ENCODE data around the gene RFNG.
"Not testable (repeated sequence)": the region's sequence is repeated elsewhere in the genome, so short reads cannot be mapped to it uniquely, and the experiment has no call there.

Gene RFNG

DNA sequence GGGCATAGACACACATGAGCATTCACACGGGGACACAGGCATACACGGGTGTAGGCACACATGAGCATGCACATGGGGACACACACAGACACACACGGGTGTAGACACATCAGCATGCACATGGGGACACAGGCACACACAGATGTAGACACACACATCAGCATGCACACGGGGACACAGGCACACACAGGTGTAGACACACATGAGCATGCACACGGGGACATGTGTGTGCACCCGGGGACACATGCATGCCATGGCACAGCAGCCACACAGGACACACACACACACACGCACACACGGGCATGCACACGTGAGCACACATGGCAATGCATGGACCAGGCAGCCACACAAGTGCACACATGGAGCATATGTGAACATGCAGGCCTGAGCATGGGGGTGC lies 9.0 kb downstream of the RFNG start:
- no peak for DNase-seq (ENCODE audit: low spot score)

DNA sequence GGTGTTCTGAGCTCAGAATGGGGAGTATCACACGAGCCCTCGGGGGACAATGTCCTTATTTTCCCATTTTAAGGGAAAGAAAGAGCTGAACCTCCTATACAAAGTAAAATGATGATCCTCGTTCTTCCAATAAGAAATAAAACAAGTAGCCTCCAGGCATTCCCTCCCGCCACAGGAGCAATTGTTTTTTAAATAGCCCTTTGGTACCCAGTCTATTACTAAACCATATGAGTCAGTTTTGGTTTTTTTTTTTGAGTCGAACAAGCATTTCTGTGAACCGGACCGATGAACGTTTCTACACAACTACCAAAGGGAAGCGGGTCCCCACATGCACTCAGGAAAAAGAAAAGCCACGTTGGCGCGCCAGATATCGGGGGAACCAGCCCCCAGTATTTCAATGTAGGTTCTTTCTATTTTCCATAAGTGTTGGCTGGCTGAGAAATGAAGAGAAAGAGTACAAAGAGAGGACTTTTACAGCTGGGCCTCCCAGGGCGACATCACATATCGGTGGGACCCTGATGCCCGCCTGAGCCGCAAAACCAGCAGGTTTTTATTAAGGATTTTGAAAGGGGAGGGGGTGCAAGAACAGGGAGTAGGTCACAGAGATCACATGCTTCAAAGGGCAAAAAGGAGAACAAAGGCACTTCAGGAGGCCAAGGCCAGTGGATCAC lies 10.3 kb downstream of the RFNG start:
- no peak for DNase-seq (ENCODE audit: low spot score)

DNA sequence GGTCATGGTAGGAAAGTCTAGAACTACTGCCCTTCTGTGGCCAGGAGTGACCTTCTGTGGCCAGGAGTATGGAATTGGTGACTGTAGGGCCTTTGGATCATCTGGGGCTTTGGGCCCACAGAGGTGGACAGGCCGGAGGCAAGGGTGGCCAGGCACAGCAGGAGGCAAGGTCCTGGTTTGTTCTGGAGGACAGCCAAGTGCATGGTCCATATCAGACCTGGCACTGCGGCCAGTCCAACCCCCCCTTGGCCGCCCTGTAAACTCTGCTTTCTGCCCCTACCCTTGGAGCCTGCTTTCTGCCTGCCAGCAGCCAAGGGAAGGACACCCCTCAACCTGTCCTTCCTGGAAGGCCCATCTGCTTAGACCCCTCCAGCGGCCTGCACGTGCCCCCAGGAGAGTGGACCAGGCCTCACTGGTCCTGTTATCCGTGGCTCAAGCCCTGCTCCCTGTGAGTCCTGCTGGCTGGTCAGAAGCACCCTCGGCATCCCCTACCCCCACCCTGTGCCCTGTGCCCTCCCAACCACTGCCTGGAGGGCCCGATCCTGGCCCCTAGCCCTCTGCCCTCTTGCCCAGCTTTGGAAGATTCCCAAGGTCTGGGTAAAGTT lies 11.8 kb downstream of the RFNG start:
- no peak for DNase-seq (ENCODE audit: low spot score)

DNA sequence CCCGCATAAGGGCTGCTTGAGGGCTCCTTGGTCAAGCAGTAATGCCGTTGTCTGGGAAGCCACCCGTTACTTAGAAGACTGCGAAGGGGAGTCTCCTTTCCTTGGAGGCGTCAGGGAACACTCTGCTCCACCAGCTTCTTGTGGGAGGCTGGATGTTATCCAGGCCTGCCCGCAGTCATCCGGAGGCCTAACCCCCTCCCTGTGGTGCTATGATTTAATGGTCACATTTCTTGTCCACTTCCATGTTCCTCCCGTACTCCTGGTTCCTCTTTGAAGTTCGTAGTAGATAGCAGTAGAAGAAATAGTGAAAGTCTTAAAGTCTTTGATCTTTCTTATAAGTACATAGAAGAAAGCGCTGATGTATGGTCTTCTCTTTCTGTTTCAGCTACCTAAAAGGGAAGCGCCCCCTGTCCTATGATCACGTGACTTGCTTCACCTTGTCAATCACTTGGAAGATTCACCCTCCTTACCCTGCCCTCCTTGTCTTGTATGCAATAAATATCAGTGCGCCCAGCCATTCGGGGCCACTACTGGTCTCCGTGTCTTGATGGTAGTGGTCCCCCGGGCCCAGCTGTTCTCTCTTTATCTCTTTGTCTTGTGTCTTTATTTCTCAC lies 12.7 kb downstream of the RFNG start:
- DNase-seq (ENCODE audit: low spot score) = not testable (repeated sequence)

DNA sequence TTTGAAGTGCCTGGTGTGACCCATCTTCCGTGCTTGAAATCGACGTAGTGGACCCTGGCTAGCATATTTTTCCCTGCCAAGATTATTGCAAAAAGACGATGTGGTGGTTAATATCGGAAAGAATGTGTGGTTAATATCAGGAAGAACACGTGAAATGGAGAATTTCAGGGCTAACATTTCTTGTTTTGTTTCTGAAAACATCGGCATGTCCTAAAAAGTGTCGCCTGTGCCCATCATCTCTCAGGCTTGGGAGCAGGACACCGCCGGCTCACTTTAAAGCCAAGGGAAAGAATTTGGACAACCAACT lies 13.8 kb downstream of the RFNG start:
- no peak for DNase-seq (ENCODE audit: low spot score)

DNA sequence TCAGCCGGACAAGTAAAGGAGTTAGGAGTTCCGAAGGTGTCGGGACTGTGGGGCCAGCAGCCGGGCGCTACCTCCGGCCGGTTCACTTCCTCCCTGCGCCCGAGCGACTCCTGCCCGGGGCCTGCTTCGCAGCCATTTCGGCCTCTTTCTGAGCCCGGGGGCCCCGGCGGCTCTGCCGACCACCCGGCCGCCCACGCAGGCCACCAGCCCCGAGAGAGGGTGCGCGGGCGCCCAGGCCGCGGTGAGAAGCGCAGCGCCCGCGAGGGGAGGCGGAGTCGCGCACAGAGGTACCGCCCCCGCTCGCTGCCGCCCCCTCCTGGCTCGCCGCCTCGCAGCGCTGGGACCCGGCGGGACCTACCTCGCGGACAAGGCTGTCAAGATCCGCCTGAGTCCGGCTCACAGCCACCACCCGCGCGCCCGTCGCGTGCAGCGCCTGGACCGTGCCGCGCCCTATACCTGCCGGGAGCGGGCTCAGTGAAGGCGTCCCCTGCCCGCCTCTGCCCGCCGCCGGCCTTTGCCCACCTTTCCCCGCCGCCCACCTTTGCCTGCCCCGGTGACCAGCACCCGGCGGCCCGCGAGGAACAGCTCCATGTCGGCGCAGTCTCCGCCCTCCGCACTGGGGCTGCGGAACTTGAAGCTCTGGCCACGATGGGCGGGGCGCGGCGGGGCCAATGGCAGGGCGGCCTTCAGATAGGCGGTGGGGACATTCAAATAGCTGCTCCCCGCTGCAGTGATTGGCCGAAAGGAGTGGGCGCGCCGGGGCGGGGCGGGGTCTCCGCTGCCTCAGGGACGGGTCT lies 14.3 kb downstream of the RFNG start, which contains the start of gene DCXR:
Gene DCXR, minus strand, starts transcription at position 606 of the 797 bp plus-strand sequence. Its CDS starts 15 bp downstream, at position 591.
- peak; percentile 97 for DNase-seq (ENCODE audit: low spot score)

DNA sequence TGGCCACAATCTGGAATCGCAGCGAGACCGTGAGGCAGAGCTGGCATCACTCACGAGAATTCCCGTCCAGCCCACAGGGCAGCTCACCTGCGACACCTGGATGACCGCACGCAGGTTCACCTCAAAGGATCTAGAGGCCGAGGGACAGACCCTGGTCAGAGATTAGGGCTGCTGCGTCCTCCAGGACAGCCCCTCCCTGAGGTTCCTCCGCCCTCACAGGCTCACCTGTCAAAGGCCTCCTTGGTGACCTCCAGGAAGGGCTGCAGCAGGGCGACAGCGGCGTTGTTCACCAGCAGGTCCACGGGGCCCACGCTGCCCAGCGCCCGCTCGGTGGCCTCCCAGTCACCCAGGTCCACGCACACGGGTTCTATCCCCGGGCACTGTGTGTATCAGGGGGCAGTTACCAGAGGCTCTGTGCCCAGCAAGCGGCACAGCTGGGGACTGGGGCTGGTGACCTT lies 14.9 kb downstream of the RFNG start:
- DNase-seq (ENCODE audit: low spot score) = no peak

DNA sequence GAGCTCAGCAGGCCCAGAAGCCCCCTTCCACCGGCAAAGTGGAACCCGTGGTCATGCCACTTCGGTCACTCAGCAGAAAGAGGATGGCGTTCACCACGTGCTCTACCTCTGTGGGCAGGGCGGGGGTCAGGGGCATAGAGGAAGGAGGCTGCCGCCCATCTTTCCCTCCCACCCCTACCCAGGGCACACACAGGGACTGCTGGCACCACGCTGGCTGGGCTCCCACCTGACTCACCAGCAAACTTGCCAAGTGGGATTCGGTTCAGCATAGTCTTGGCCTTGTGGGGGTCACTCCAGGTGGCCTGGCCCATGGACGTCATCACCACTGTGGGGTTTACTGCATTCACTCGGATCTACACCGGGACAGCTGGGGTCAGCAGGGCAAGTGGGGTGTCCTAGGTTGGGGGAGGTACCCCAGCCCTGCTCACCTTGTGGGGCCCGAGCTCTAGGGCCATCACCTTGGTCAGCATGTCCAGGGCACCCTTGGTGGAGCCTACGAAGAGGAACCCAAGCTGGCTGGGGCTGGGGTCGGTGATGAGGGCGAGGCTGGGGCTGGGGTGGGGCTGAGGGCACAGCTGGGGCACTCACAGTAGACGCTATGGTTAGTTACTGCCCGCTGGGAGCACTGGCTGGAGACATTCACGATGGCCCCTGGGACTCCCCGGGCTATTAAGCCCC lies 15.5 kb downstream of the RFNG start:
- no peak for DNase-seq (ENCODE audit: low spot score)

DNA sequence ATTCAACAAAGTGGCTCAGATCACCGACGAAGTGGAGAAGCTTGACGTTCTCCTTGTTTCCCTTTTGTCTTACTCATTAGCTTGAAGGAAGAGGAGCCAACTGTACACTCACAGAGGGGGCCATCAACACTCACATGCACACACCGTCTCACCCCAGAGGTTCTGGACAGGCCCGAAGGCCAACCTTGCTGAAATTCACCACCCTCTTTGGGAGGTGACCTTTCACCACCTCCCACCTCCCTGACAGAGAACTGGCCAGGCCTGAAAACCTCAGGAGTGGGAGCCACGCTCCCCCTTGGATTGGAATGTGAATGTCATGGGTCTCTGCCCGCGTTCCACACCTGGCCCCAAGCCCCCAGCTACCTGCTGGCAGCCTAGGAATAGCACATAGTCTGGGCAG lies 16.1 kb downstream of the RFNG start:
- DNase-seq (ENCODE audit: low spot score) = no peak

DNA sequence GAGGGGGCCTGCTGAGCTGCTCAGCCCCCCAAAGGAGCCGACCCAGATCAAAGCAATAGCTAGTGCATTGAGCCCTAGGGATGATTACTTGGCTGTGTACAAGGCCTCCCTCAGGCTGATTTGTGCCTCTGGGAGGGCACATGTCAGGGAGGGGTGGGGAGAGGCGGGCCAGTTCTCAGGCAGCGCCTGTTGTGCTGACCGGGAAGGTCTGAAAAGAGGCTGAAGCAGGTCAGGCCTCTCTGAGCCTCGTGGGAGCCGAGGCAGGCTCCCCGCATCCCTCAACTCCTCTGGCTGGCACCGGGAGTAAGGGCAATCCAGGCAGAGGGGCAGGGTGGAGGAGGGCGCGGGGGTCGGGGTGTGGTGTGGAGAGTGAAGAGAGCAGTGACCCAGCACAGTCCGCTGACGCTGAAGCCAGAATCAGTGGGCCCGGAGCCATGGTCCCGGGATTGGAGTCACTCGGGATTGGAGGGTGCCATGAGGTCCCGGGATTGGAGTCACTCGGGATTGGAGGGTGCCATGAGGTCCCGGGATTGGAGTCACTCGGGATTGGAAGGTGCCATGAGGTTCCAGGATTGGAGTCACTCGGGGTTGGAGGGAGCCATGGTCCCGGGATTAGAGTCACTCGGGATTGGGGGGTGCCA lies 17.1 kb downstream of the RFNG start:
- no peak for DNase-seq (ENCODE audit: low spot score)

DNA sequence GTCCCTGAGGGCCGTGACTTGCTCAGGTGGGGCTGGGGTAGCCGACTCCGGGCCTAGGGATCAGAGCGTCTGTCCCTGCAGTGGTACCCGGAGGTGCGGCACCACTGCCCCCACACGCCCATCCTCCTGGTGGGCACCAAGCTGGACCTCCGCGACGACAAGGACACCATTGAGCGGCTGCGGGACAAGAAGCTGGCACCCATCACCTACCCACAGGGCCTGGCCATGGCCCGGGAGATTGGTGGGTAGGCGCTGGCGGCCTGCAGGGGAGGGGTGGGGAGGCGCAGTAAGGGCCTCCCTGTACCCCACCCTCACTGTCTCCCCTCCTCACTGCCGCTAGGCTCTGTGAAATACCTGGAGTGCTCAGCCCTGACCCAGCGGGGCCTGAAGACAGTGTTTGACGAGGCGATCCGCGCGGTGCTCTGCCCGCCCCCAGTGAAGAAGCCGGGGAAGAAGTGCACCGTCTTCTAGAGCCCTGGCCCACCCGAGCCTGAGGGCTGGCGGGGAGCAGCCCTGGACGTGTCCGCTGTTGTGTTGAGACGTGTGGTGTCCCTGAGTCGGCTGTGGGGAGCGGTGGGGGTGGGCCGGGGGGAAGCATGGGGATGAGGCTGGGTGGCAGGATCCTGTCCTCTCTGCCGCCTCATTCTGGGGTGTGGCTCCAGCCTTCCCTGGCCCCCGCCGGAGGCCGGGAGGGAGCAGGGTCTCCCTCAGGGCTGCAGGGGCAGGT lies 18.1 kb downstream of the RFNG start:
- DNase-seq (ENCODE audit: low spot score) = no peak

DNA sequence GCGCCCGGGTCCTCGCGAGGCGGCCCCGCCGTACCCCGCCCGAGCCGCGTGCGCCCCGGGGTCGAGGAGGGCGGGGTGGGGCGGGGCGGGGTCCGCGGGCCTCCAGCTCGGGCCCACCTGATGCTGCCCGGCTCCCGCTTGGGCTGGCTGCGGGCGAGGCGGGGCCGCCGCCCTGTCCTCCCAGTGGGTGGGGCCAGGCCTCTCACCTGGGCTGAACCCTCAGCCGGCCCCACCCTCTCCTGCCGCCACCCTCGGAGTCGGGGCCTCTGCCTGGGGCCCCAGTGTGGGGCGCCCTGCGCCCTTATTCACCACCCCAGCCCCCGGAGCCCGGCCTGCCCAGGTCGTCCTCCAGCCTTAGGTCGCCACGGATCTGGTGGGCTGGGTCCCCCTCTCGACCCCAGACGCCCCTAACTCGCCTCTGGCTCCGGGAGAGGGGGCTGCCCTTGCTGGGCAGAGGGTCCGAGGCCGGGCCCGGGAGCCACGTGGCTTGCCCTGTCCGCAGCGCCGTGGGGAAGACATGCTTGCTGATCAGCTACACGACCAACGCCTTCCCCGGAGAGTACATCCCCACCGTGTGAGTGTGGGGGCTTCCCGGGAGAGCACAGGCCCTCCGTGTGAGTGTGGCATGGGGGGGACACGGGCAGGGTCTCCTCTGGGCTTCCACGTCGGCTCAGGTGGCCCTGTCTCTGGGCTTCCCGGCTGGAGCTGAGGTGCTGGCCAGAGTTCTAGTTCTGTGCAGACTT lies 19.6 kb downstream of the RFNG start:
- peak; percentile 76 for DNase-seq (ENCODE audit: low spot score)

DNA sequence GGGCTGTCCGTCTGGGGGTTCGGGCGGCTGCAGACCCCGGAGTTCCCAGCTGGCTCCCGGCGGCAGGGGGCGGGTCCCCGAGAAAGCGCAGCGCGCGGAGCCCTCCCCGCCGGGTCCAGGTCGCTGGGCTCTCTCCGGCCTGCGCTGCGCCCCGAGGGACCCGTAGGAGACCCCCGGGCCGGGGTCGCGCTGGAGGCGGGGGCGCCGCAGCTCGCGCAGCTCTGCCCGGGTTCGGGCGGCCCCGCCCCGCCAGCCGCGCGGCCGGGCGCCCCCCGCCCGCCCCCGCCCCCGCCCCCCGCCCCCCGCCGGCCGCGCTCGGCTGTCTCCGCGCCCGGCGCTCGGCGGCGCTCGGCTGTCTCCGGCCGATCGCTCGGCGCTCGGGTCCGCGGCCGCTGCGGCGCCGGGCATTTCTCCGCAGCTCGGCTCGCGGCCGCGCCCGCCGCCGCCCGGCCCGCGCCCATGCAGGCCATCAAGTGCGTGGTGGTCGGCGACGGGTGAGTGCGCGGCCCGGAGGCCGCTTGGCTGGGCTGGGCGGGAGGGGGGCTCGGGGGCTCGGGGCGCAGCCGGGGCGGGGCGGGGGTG lies 20.2 kb downstream of the RFNG start, which contains the start of gene RAC3:
Gene RAC3, plus strand, starts transcription at position 376 of the 582 bp plus-strand sequence. Its CDS starts 84 bp downstream, at position 460.
- peak; percentile 75 for DNase-seq (ENCODE audit: low spot score)

DNA sequence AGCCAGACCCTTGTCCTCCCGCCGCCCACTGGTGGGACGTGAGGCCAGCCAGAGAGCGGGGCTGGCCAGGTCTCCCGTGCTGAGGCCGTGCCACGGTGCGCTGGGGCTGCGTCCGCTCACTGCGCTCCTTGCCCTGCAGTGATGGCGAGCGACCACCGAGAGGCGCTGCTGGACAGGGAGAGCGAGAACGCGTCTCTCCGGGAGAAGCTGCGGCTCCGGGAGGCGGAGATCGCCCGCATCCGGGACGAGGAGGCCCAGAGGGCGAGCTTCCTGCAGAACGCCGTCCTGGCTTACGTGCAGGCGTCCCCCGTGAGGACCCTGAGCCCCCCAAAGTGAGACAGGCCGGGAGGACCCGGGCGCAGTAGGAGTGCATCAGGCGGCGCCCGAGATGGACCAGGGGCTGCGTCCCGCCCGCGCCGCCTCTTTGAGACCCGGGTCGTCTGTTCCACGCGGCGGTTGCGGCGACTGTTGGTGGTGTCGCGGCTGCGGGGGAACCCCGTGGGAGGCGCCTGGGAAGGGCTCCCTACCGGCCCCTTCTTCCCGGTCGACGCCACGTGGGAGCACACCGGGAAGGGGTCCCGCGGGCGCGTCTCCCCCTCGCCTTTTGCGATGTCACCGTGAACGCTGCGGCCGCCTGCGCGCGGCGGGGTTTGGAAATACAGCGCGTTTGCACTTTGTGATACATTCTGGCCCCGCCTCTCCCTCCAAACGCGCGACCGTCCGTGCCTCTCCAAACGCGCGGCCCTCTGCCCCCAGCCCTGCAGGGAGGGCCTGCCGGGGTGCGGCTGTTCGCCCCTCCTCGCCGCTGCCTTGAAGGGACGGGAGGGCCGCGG lies 20.9 kb downstream of the RFNG start:
- DNase-seq (ENCODE audit: low spot score) = peak; percentile 89

DNA sequence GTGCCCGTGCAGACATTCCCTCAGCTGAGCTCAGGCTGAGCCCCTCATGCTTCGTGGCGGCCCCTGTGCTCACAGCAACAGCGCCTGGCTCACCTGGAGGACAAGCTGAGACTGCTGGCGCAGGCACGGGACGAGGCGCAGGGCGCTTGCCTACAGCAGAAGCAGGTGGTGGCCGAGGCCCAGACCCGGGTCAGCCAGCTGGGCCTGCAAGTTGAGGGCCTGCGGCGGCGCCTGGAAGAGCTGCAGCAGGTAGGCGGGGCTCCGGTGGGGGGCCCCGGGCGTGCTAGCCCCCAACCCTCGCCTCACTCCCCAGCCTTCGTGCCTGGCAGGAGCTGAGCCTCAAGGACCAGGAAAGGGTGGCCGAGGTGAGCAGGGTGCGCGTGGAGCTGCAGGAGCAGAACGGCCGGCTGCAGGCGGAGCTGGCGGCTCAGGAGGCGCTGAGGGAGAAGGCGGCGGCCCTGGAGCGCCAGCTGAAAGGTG lies 21.6 kb downstream of the RFNG start:
- DNase-seq (ENCODE audit: low spot score) = no peak

DNA sequence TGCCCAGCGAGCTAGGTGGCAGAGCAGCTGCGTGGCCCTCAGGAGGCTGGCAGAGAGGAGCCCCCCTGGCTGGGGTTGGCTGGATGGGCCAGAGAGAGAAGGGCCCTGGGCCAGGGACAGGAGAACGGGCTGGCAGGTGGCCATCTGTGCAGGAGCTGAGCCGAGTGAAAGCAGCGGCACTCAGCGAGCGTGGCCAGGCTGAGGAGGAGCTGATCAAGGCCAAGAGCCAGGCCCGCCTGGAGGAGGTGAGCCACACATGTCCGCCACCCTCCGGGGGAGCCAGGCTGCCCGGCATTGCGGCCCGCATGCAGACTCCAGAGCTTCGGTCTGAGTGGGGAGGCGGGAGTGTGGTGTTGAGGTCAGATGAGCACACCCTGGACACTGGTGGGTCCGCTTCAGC lies 22.2 kb downstream of the RFNG start:
- no peak for DNase-seq (ENCODE audit: low spot score)

DNA sequence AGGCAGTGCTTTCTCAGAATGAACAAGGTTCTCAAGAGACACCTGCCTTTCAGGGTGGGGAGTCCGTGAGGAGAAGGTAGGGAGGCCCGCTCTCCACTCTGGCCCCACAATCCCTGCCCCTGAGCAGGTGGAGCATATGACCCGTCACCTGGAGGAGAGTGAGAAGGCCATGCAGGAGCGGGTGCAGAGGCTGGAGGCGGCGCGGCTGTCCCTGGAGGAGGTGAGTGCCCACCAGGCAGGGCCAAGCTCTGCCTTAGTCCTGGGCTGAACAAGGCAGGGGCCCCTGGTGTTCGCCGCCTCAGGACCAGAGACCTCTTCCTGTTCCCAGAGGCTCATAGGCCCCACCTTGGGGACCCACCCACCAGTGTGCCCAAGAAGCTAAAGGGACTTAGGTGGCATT lies 22.6 kb downstream of the RFNG start:
- DNase-seq (ENCODE audit: low spot score) = no peak

DNA sequence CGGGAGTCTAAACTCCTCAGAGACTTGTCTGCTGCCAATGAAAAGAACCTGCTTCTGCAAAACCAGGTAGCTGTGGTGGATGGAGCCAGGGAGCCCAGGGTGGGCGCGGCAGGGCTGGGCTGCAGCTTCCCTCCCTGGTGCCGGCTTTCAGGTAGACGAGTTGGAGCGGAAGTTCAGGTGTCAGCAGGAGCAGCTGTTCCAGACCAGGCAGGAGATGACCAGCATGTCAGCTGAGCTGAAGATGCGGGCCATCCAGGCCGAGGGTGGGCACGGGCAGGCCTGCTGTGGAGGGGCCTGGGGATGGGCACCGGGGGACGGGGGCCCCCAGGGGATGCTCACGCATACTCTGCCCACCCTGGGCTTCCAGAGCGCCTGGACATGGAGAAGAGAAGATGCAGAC lies 23.4 kb downstream of the RFNG start:
- DNase-seq (ENCODE audit: low spot score) = no peak
